AG09309 (cell line): ENCODE data around the gene FEN1.

Experiments
- DNase-seq: peaks from one replicate; pipeline ENCODE4 v3.0.0-alpha.2; 2010; ENCODE audit warnings: low read depth
- H3K4me3 ChIP-seq: 2 replicates; pipeline ENCODE4 v1.5.1; 2011; ENCODE audit warnings: mild to moderate bottlenecking, low read depth, low read length, moderate library complexity; ENCODE audit not compliant: control insufficient read depth
- CTCF ChIP-seq: IDR thresholded peaks from 2 replicates; pipeline ENCODE4 v1.5.1; 2011; ENCODE audit warnings: mild to moderate bottlenecking, low read depth, low read length, inconsistent platforms; ENCODE audit not compliant: insufficient read depth, control insufficient read depth; ENCODE audit errors: missing control alignments

The FEN1 gene

DNA sequence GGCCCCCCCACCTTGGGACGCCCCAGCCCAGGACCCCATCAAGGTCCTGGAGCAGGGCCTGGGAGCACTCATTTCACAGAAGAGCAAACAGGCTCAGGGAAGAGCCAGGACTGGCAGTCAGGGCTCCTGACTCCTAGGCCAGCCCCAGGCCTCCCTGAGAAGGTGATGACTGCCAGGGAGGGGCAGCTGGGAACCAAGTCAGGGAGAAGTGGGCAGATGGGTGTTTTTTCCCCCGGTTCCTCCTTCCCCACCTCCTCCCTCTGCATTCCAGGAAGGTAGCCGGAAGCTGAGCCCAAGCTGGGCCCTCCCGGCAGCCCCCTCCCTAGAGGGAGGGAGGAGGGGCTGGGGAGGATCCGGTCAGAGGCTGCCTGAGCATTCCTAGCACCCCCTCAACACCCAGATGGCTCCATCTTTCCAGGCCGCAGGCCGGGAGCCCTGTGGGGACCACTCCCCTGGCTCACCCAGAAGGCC lies 20.7 kb upstream of the FEN1 start:
- no peak for TF ChIP-seq CTCF
- no peak overlapping the region for H3K4me3 ChIP-seq
- DNase-seq: no peak

GRCh38 chr11:61773356-61773755 lies 19.4 kb upstream of the FEN1 start:
- DNase-seq: no peak
- H3K4me3 ChIP-seq: no peak overlapping the region
- no peak for TF ChIP-seq CTCF

- no peak overlapping the region for H3K4me3 ChIP-seq
- no peak for TF ChIP-seq CTCF
- no peak for DNase-seq
Measured at GRCh38 chr11:61773809-61774208, 18.9 kb upstream of the FEN1 start.

- TF ChIP-seq CTCF: no peak
- no peak for DNase-seq
- H3K4me3 ChIP-seq: no peak overlapping the region
Measured at GRCh38 chr11:61774411-61774810, 18.3 kb upstream of the FEN1 start.

DNA sequence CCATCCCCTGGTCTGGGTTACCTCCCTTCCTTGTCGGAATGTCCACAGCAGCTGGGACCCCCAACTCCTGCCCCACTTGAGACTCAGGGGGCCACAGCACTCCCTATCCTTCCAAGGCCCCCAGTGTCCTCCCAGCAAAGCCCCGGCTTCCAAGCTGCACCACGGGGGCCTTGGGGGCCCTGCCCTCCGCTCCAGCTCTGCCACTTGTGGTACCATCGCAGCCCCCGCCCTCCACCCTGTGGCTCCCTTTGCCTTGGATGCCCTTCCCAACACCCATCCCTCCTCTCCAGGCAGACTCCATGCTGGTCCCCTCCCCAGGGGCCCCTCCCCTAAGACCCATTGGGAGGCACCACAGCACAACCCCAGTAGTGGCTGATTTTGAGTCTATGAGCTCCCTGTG lies 17.6 kb upstream of the FEN1 start:
- H3K4me3 ChIP-seq: no peak overlapping the region
- DNase-seq: no peak
- TF ChIP-seq CTCF: no peak

GRCh38 chr11:61775606-61776554 lies 16.8 kb upstream of the FEN1 start:
- no peak for TF ChIP-seq CTCF
- no peak overlapping the region for H3K4me3 ChIP-seq
- DNase-seq: no peak
